OCI-LY3 (cell line): ENCODE data around the gene SMAD7.

Experiments used
- H2AFZ ChIP-seq: fragments of 200-600, 300-600 bp; shearing (Covaris generic); 2 replicates; pipeline ENCODE4 v1.6.0; 2014; ENCODE audit warnings: antibody characterized with exemption, low read depth, low read length
- H3K27ac ChIP-seq: fragments of 200-600, 300-600 bp; sonication (generic); 2 replicates; pipeline ENCODE4 v1.5.1; 2014; ENCODE audit warnings: mild to moderate bottlenecking, low read length, moderate library complexity, mixed read lengths
- H3K27me3 ChIP-seq: fragments of 200-600, 300-600 bp; sonication (generic); 2 replicates; pipeline ENCODE4 v1.6.1; 2014; ENCODE audit warnings: low read depth, low read length, mixed read lengths
- H3K36me3 ChIP-seq: fragments of 200-600, 300-600 bp; sonication (generic); replicated peaks from 2 replicates; pipeline ENCODE3; 2014; ENCODE audit warnings: low read depth, low read length, mixed read lengths
- H3K4me1 ChIP-seq: fragments of 300-600, 200-600 bp; sonication (generic); 2 replicates; pipeline ENCODE4 v1.6.1; 2014; ENCODE audit warnings: low read length, mixed read lengths
- H3K4me2 ChIP-seq: fragments of 200-600, 300-600 bp; sonication (generic); 2 replicates; pipeline ENCODE4 v1.6.1; 2014; ENCODE audit warnings: low read length, mixed read lengths
- H3K4me3 ChIP-seq: fragments of 300-600, 200-600 bp; sonication (generic); 2 replicates; pipeline ENCODE4 v1.5.1; 2014; ENCODE audit warnings: antibody characterized with exemption, mild to moderate bottlenecking, low read length, moderate library complexity
- H3K79me2 ChIP-seq: fragments of 300-600, 200-600 bp; shearing (Covaris generic); 2 replicates; pipeline ENCODE4 v1.6.1; 2014; ENCODE audit warnings: mild to moderate bottlenecking, low read length, mixed read lengths
- H3K9ac ChIP-seq: fragments of 300-600, 200-600 bp; shearing (Covaris generic); 2 replicates; pipeline ENCODE4 v1.6.0; 2014; ENCODE audit warnings: mild to moderate bottlenecking, low read length, moderate library complexity
- H3K9me3 ChIP-seq: fragments of 200-600, 300-600 bp; shearing (Covaris generic); 2 replicates; pipeline ENCODE4 v1.6.1; 2014; ENCODE audit warnings: low read length, mixed read lengths; ENCODE audit not compliant: insufficient read depth
- H4K20me1 ChIP-seq: fragments of 200-600, 300-600 bp; sonication (generic); 2 replicates; pipeline ENCODE4 v1.6.1; 2016; ENCODE audit warnings: low read length, mixed read lengths; ENCODE audit not compliant: insufficient read depth
- EZH2phosphoT487 ChIP-seq: fragments of 200-600 bp; shearing (Covaris generic); IDR thresholded peaks from 2 replicates; pipeline ENCODE4 v1.6.1; 2018; ENCODE audit warnings: antibody characterized with exemption, mixed run types, low read depth
- TF ChIP-seq, protein P1 (sequence below): fragments of 200-600, 300-600 bp; sonication (generic); IDR thresholded peaks from 2 replicates; pipeline ENCODE4 v1.5.1; 2014; ENCODE audit warnings: antibody characterized with exemption, low read length, low read depth

Gene SMAD7

DNA sequence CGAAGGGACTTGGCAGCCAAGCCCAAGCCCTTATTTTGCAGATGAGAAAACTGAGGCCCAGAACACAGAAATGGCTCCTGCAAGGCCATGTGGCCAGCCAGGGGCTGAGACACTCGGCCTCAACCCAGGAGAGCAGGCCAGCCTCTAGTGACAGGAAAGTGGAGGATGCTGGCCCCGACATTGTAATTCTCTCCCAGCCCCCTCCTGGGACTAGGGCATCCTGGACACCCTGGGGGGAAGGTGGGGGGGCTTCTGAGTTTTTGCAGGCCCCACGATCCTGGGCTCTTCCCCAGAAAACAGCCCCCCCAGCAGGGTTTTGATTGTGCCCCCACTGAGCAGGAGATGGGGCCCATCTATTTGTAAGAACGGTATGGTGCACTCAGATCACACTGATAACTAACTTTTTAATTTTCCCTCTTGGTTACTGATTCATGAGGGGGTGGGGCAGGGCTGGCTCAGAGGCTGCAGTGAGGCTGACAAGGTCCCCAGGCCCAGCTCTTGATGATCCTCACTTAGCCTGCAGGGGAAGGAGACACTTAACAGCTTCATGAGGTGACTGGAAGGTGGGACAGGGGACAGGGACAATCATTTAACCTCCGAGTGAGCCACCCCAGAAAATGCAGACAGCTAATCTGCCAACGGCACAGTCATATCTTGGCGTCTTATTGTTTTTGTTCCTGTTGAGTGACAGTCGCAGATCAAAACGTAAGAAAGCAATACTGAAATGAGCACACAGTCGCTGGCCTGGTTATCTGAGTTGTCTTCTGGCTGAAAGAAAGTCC, 18.9 kb downstream of the SMAD7 start:
- peak overlapping the region; percentile 88 for H3K4me2 ChIP-seq
- H3K79me2 ChIP-seq: peaks cover 69% of the 10 kb centered on the region
- no peaks in the 10 kb centered on the region for H3K36me3 ChIP-seq
- peak overlapping the region; percentile 70 for H3K4me3 ChIP-seq
- H3K27ac ChIP-seq: peak overlapping the region; percentile 87
- peak overlapping the region; percentile 32 for H2AFZ ChIP-seq
- TF ChIP-seq, protein P1, sequence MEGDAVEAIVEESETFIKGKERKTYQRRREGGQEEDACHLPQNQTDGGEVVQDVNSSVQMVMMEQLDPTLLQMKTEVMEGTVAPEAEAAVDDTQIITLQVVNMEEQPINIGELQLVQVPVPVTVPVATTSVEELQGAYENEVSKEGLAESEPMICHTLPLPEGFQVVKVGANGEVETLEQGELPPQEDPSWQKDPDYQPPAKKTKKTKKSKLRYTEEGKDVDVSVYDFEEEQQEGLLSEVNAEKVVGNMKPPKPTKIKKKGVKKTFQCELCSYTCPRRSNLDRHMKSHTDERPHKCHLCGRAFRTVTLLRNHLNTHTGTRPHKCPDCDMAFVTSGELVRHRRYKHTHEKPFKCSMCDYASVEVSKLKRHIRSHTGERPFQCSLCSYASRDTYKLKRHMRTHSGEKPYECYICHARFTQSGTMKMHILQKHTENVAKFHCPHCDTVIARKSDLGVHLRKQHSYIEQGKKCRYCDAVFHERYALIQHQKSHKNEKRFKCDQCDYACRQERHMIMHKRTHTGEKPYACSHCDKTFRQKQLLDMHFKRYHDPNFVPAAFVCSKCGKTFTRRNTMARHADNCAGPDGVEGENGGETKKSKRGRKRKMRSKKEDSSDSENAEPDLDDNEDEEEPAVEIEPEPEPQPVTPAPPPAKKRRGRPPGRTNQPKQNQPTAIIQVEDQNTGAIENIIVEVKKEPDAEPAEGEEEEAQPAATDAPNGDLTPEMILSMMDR: no peak
- TF ChIP-seq EZH2phosphoT487: no peak
- no peaks in the 10 kb centered on the region for H3K27me3 ChIP-seq
- H3K4me1 ChIP-seq: peaks cover 88% of the 10 kb centered on the region
- H3K9me3 ChIP-seq: no peaks in the 10 kb centered on the region
- no peaks in the 10 kb centered on the region for H4K20me1 ChIP-seq
- peak overlapping the region; percentile 60 for H3K9ac ChIP-seq

DNA sequence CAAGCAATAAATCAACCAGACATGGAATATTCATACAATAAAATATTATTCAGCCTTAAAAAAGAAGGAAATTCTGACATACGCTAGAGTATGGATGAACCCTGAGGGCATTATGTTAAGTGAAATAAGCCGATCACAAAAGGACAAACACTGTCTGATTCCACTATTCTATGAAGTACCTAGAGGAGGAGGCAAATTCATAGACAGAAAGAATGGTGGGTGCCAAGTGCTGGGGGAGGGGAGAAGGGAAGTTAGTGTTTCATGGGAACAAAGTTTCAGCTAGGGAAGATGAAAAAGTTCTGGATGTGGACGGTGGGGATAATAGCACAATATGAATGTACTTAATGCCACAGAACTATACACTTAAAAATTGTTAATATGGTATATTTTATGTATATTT, 19.8 kb downstream of the SMAD7 start:
- peaks cover 88% of the 10 kb centered on the region for H3K4me1 ChIP-seq
- TF ChIP-seq, protein P1: no peak
- no peak for TF ChIP-seq EZH2phosphoT487
- H3K9ac ChIP-seq: no peak overlapping the region
- no peak overlapping the region for H3K4me3 ChIP-seq
- no peaks in the 10 kb centered on the region for H4K20me1 ChIP-seq
- H3K36me3 ChIP-seq: no peaks in the 10 kb centered on the region
- peak overlapping the region; percentile 87 for H3K27ac ChIP-seq
- H2AFZ ChIP-seq: no peak overlapping the region
- H3K79me2 ChIP-seq: peaks cover 76% of the 10 kb centered on the region
- H3K4me2 ChIP-seq: peak overlapping the region; percentile 88; the same call in 1 of the 2 replicates
- H3K27me3 ChIP-seq: no peaks in the 10 kb centered on the region
- no peaks in the 10 kb centered on the region for H3K9me3 ChIP-seq

DNA sequence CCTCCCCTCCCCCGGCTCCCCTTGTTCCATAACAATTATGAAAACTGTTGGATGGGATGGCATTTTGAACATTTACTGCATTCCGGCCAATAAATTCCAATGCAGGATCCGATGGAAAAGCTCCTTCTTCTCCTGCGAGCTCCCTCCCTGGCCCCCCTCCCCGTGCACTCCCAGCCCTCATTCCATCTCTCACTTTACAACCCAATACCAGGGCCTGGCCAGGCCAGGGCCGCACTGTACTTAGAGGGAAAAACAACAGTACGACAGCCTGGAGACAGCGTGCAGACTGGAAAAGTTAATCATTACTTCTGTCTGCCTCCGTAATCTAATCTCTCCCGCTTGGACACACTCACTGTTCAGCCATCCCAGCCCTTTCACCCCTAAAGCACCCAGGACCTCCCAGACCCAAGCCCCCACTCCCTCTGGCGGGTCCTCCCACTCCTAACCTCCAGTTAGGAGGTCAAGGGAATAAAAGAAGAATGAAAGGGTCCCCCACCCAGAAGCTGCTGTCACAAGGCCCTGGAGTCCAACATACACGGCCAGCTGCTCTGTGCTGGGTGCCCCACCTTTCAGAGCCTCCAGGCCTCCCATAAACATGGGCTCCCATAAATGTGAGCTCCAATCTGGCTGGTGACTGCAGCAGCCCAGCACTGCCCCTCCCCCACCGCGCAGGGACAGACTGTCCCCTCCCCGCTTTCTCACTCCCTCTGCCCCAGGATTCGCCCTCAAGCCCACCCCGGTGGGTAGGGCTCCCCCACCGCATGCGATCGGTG, 20.6 kb downstream of the SMAD7 start:
- H3K79me2 ChIP-seq: peaks cover 72% of the 10 kb centered on the region
- H3K4me3 ChIP-seq: no peak overlapping the region
- H4K20me1 ChIP-seq: no peaks in the 10 kb centered on the region
- H3K36me3 ChIP-seq: no peaks in the 10 kb centered on the region
- no peaks in the 10 kb centered on the region for H3K9me3 ChIP-seq
- H3K9ac ChIP-seq: no peak overlapping the region
- H2AFZ ChIP-seq: no peak overlapping the region
- H3K27me3 ChIP-seq: no peaks in the 10 kb centered on the region
- no peak overlapping the region for H3K27ac ChIP-seq
- peaks cover 82% of the 10 kb centered on the region for H3K4me1 ChIP-seq
- H3K4me2 ChIP-seq: peak overlapping the region; percentile 92; the same call in 1 of the 2 replicates
- TF ChIP-seq EZH2phosphoT487: no peak
- TF ChIP-seq, protein P1: no peak

DNA sequence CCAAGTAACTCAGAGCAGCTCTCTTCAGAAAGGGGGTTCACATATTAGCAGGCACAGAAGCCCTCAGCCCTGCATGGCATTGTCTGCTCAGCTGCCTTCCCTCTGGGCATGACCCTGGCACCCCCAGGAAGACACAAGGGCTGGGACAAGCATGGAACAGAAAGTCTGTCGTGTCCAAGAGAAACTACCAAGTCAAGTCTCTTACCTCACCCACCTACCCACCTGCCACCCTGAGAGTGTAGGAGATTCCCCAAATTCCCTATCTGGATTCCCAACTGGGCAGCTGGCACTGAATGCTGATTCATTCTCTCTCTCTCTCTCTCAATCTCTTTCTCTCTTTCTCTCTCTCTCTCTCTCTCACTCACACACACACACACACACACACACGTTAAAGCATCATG, 21.6 kb downstream of the SMAD7 start:
- TF ChIP-seq, protein P1: no peak
- TF ChIP-seq EZH2phosphoT487: no peak
- Histone ChIP-seq H3K9me3 (no peaks in the 10 kb centered on the region), H3K9ac (peak overlapping the region; percentile 76), H3K79me2 (peaks cover 77% of the 10 kb centered on the region), H2AFZ (peak overlapping the region; percentile 76; the same call in 1 of the 2 replicates), H3K27me3 (no peaks in the 10 kb centered on the region), H3K27ac (peak overlapping the region; percentile 78), H3K4me1 (peaks cover 78% of the 10 kb centered on the region), H3K4me2 (peak overlapping the region; percentile 92), H3K4me3 (peak overlapping the region; percentile 71), H3K36me3 (no peaks in the 10 kb centered on the region), H4K20me1 (no peaks in the 10 kb centered on the region)
